ENCODE measurements around the gene PTGER2.

PTGER2 gene

GRCh38 chr14:52312931-52313355 lies 1.2 kb upstream of the PTGER2 start:
- Histone ChIP-seq H3K9ac (ENCODE audit: low read length) (no peak overlapping the region), H3K27ac (ENCODE audit: low read depth, low read length) (no peak overlapping the region)

GRCh38 chr14:52313462-52313861 lies 650 bp upstream of the PTGER2 start:
- H3K36me3 ChIP-seq (ENCODE audit: control insufficient read depth, insufficient read depth, low read length) = no peaks in the 10 kb centered on the region
- H3K4me1 ChIP-seq (ENCODE audit: control insufficient read depth, insufficient read depth, low read length) = no peaks in the 10 kb centered on the region

More at GRCh38 chr14:52312931-52313355, 1.2 kb upstream of the PTGER2 start:
- peaks cover 3% of the 10 kb centered on the region for H3K27me3 ChIP-seq (ENCODE audit: control insufficient read depth, insufficient read depth, low read length)
- no peaks in the 10 kb centered on the region for H3K36me3 ChIP-seq (ENCODE audit: control insufficient read depth, insufficient read depth, low read length)
- H3K4me3 ChIP-seq (ENCODE audit: low read length) = peak overlapping the region; percentile 67
- H3K4me1 ChIP-seq (ENCODE audit: control insufficient read depth, insufficient read depth, low read length) = no peaks in the 10 kb centered on the region

GRCh38 chr14:52314595-52315354 lies 663 bp downstream of the PTGER2 start:
- Histone ChIP-seq H3K4me1 (ENCODE audit: control insufficient read depth, insufficient read depth, low read length) (no peaks in the 10 kb centered on the region), H3K9ac (ENCODE audit: low read length) (peak overlapping the region; percentile 0), H3K27ac (ENCODE audit: low read depth, low read length) (no peak overlapping the region), H3K27me3 (ENCODE audit: control insufficient read depth, insufficient read depth, low read length) (peaks cover 3% of the 10 kb centered on the region), H3K4me3 (ENCODE audit: low read length) (peak overlapping the region; percentile 67), H3K36me3 (ENCODE audit: control insufficient read depth, insufficient read depth, low read length) (no peaks in the 10 kb centered on the region)

More at GRCh38 chr14:52313462-52313861, 650 bp upstream of the PTGER2 start:
- peaks cover 3% of the 10 kb centered on the region for H3K27me3 ChIP-seq (ENCODE audit: control insufficient read depth, insufficient read depth, low read length)
- no peak overlapping the region for H3K27ac ChIP-seq (ENCODE audit: low read depth, low read length)
- no peak overlapping the region for H3K9ac ChIP-seq (ENCODE audit: low read length)
- peak overlapping the region; percentile 67 for H3K4me3 ChIP-seq (ENCODE audit: low read length)

GRCh38 chr14:52315355-52315718 lies 1.2 kb downstream of the PTGER2 start:
- H3K27me3 ChIP-seq (ENCODE audit: control insufficient read depth, insufficient read depth, low read length) = peaks cover 3% of the 10 kb centered on the region
- peak overlapping the region; percentile 67 for H3K4me3 ChIP-seq (ENCODE audit: low read length)
- H3K27ac ChIP-seq (ENCODE audit: low read depth, low read length) = no peak overlapping the region
- H3K36me3 ChIP-seq (ENCODE audit: control insufficient read depth, insufficient read depth, low read length) = no peaks in the 10 kb centered on the region
- H3K9ac ChIP-seq (ENCODE audit: low read length) = peak overlapping the region; percentile 0
- no peaks in the 10 kb centered on the region for H3K4me1 ChIP-seq (ENCODE audit: control insufficient read depth, insufficient read depth, low read length)

- H3K4me3 ChIP-seq (ENCODE audit: low read length) = no peak overlapping the region
- H3K4me1 ChIP-seq (ENCODE audit: control insufficient read depth, insufficient read depth, low read length) = no peaks in the 10 kb centered on the region
- H3K27me3 ChIP-seq (ENCODE audit: control insufficient read depth, insufficient read depth, low read length) = peaks cover 3% of the 10 kb centered on the region
- no peaks in the 10 kb centered on the region for H3K36me3 ChIP-seq (ENCODE audit: control insufficient read depth, insufficient read depth, low read length)
- no peak overlapping the region for H3K27ac ChIP-seq (ENCODE audit: low read depth, low read length)
- H3K9ac ChIP-seq (ENCODE audit: low read length) = no peak overlapping the region
Observed at GRCh38 chr14:52318062-52318461, 4.0 kb downstream of the PTGER2 start.

- no peaks in the 10 kb centered on the region for H3K36me3 ChIP-seq (ENCODE audit: control insufficient read depth, insufficient read depth, low read length)
- H3K27ac ChIP-seq (ENCODE audit: low read depth, low read length) = no peak overlapping the region
- no peaks in the 10 kb centered on the region for H3K4me1 ChIP-seq (ENCODE audit: control insufficient read depth, insufficient read depth, low read length)
- H3K27me3 ChIP-seq (ENCODE audit: control insufficient read depth, insufficient read depth, low read length) = no peaks in the 10 kb centered on the region
- H3K9ac ChIP-seq (ENCODE audit: low read length) = no peak overlapping the region
- H3K4me3 ChIP-seq (ENCODE audit: low read length) = no peak overlapping the region
Observed at GRCh38 chr14:52318826-52319645, 4.9 kb downstream of the PTGER2 start.

GRCh38 chr14:52319919-52320318 lies 5.8 kb downstream of the PTGER2 start:
- no peak overlapping the region for H3K27ac ChIP-seq (ENCODE audit: low read depth, low read length)
- no peaks in the 10 kb centered on the region for H3K4me1 ChIP-seq (ENCODE audit: control insufficient read depth, insufficient read depth, low read length)
- no peaks in the 10 kb centered on the region for H3K36me3 ChIP-seq (ENCODE audit: control insufficient read depth, insufficient read depth, low read length)
- H3K9ac ChIP-seq (ENCODE audit: low read length) = no peak overlapping the region
- no peaks in the 10 kb centered on the region for H3K27me3 ChIP-seq (ENCODE audit: control insufficient read depth, insufficient read depth, low read length)
- H3K4me3 ChIP-seq (ENCODE audit: low read length) = no peak overlapping the region

- no peaks in the 10 kb centered on the region for H3K36me3 ChIP-seq (ENCODE audit: control insufficient read depth, insufficient read depth, low read length)
- peaks cover 10% of the 10 kb centered on the region for H3K4me1 ChIP-seq (ENCODE audit: control insufficient read depth, insufficient read depth, low read length)
- H3K4me3 ChIP-seq (ENCODE audit: low read length) = no peak overlapping the region
- H3K27ac ChIP-seq (ENCODE audit: low read depth, low read length) = no peak overlapping the region
- H3K9ac ChIP-seq (ENCODE audit: low read length) = no peak overlapping the region
- H3K27me3 ChIP-seq (ENCODE audit: control insufficient read depth, insufficient read depth, low read length) = no peaks in the 10 kb centered on the region
Observed at GRCh38 chr14:52325126-52325525, 11.0 kb downstream of the PTGER2 start.

- Histone ChIP-seq H3K4me1 (ENCODE audit: control insufficient read depth, insufficient read depth, low read length) (peaks cover 10% of the 10 kb centered on the region), H3K27me3 (ENCODE audit: control insufficient read depth, insufficient read depth, low read length) (no peaks in the 10 kb centered on the region), H3K4me3 (ENCODE audit: low read length) (no peak overlapping the region), H3K9ac (ENCODE audit: low read length) (no peak overlapping the region), H3K27ac (ENCODE audit: low read depth, low read length) (no peak overlapping the region), H3K36me3 (ENCODE audit: control insufficient read depth, insufficient read depth, low read length) (no peaks in the 10 kb centered on the region)
Observed at GRCh38 chr14:52325630-52326029, 11.5 kb downstream of the PTGER2 start.

- Histone ChIP-seq H3K36me3 (ENCODE audit: control insufficient read depth, insufficient read depth, low read length) (no peaks in the 10 kb centered on the region), H3K4me1 (ENCODE audit: control insufficient read depth, insufficient read depth, low read length) (peaks cover 10% of the 10 kb centered on the region), H3K9ac (ENCODE audit: low read length) (no peak overlapping the region), H3K27me3 (ENCODE audit: control insufficient read depth, insufficient read depth, low read length) (no peaks in the 10 kb centered on the region), H3K4me3 (ENCODE audit: low read length) (no peak overlapping the region), H3K27ac (ENCODE audit: low read depth, low read length) (no peak overlapping the region)
Observed at GRCh38 chr14:52327374-52328226, 13.5 kb downstream of the PTGER2 start.

GRCh38 chr14:52328276-52328675 lies 14.2 kb downstream of the PTGER2 start:
- H3K9ac ChIP-seq (ENCODE audit: low read length) = no peak overlapping the region
- H3K27me3 ChIP-seq (ENCODE audit: control insufficient read depth, insufficient read depth, low read length) = no peaks in the 10 kb centered on the region
- H3K4me1 ChIP-seq (ENCODE audit: control insufficient read depth, insufficient read depth, low read length) = peaks cover 10% of the 10 kb centered on the region
- H3K4me3 ChIP-seq (ENCODE audit: low read length) = no peak overlapping the region
- H3K27ac ChIP-seq (ENCODE audit: low read depth, low read length) = no peak overlapping the region
- no peaks in the 10 kb centered on the region for H3K36me3 ChIP-seq (ENCODE audit: control insufficient read depth, insufficient read depth, low read length)
